ENCODE data around the gene TMEFF2. TPM values are rescaled to one million over a fixed set of nuclear protein-coding genes. Genes with fewer than 3 reads are reported as not detected.

TMEFF2 gene
- total and polyA plus RNA-seq, 2 donors (not counting 1 experiment from before 2014, with no cell fraction given), result not detected

DNA sequence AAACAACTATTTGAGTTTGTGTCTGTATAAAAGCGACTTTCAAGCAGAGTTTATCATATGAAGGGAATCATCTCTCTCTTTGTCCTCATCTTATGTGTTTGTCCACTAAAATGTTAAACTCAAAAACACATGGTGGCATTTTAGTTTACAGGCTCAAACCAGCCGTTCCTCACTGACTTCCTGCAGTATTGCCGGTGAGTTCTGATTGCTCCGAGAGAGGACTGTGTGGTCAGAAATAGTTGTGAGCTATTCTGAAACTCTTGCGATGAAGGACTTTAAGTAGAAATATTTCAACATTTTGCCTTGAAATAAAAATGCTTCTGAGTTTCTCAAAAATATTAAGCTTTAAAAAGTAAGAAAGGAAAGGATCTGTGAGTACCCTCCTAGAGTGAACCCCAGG lies 184.7 kb downstream of the TMEFF2 start:
- Histone ChIP-seq H3K4me1 (ENCODE audit: control insufficient read depth in 2 of 2, insufficient read depth in 2 of 2, low read length in 2 of 2) (no peaks in the 10 kb centered on the region), H2AFZ (ENCODE audit: insufficient read depth, low read depth, low read length, poor library complexity, severe bottlenecking) (no peak overlapping the region), H3K9ac (ENCODE audit: low read length) (no peak overlapping the region), H3K4me2 (replicated peaks; ENCODE audit: low read depth, low read length, poor library complexity, severe bottlenecking) (no peak overlapping the region), H3K4me3 (ENCODE audit: control extremely low read depth in 1 of 5, extremely low read depth in 1 of 5, insufficient read depth in 1 of 5, low read depth in 2 of 5, low read length in 4 of 5) (no peak overlapping the region), H3K27me3 (replicated peaks in 1 of 4; ENCODE audit: control extremely low read depth in 1 of 4, control insufficient read depth in 3 of 4, insufficient read depth in 4 of 4, low read length in 3 of 4) (no peaks in the 10 kb centered on the region), H4K20me1 (ENCODE audit: control insufficient read depth, insufficient read depth, low read length, poor library complexity, severe bottlenecking) (no peaks in the 10 kb centered on the region), H3K27ac (ENCODE audit: low read length in 2 of 2) (no peak overlapping the region), H3K9me3 (ENCODE audit: control extremely low read depth in 1 of 3, control insufficient read depth in 2 of 3, insufficient read depth in 1 of 3, low read length in 2 of 3) (no peaks in the 10 kb centered on the region), H3K79me2 (ENCODE audit: control insufficient read depth, insufficient read depth, low read length) (no peaks in the 10 kb centered on the region), H3K36me3 (replicated peaks in 1 of 2; ENCODE audit: control extremely low read depth in 1 of 2, control insufficient read depth in 1 of 2, extremely low read depth in 1 of 2, insufficient read depth in 2 of 2, low read length in 1 of 2) (no peaks in the 10 kb centered on the region)
- CTCF ChIA-PET, result no interaction called here
- POLR2A ChIA-PET, result no interaction called here
- DNase-seq (no peak), ATAC-seq (ENCODE audit: low read depth) (no peak)
- 0% methylated on average over 2 of the region's 5 CpGs for WGBS (ENCODE audit: insufficient coverage)
- TF ChIP-seq EZH2 (IDR thresholded peaks at IDR 0.05; ENCODE audit: borderline replicate concordance, insufficient read depth, low read depth, low read length, poor library complexity, severe bottlenecking), result no peak
- TF ChIP-seq, protein P1, sequence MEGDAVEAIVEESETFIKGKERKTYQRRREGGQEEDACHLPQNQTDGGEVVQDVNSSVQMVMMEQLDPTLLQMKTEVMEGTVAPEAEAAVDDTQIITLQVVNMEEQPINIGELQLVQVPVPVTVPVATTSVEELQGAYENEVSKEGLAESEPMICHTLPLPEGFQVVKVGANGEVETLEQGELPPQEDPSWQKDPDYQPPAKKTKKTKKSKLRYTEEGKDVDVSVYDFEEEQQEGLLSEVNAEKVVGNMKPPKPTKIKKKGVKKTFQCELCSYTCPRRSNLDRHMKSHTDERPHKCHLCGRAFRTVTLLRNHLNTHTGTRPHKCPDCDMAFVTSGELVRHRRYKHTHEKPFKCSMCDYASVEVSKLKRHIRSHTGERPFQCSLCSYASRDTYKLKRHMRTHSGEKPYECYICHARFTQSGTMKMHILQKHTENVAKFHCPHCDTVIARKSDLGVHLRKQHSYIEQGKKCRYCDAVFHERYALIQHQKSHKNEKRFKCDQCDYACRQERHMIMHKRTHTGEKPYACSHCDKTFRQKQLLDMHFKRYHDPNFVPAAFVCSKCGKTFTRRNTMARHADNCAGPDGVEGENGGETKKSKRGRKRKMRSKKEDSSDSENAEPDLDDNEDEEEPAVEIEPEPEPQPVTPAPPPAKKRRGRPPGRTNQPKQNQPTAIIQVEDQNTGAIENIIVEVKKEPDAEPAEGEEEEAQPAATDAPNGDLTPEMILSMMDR (IDR thresholded peaks at IDR 0.05), result no peak
- intact Hi-C loops (cut with micrococcal nuclease), result no loop called here
- H3K27me3 Mint-ChIP-seq, result peaks cover 6% of the 10 kb centered on the region
- H3K4me1 Mint-ChIP-seq, result no peaks in the 10 kb centered on the region
- no peak overlapping the region for H3K27ac Mint-ChIP-seq
- H3K4me3 Mint-ChIP-seq, result no peak overlapping the region
- H3K9me3 Mint-ChIP-seq (ENCODE audit: insufficient read depth), result no peaks in the 10 kb centered on the region

DNA sequence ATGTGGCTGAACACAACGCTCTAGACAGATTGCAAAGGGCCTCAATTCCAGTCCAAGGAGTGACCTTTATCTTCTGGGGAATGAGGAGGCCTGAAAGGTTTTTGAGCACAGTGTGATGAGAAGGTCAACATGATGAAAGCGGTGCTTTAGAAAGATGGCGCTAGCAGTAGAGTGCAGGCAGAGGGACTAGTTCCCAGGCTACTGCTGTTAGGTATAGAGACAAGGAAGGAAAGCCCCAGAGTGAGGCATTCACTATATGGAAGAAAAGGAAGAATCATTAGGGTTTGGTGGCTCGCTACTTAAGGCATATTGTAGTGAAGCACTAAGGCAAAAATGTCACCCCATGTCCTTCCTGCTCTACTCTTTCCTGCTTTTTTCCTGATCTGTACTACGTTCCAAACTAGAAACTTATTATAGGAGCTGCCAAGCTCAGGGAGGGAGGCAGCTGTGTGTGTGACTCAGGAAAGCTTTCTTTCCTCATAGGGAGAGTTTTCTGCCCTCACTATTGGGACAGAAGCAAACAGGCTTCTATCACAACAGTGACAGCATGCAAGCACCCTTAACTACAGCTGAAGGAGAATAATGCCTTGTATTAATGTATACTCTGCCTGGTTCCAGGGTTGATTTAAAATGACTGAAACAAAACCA lies 187.0 kb downstream of the TMEFF2 start:
- ChIA-PET POLR2A (no interaction called here), CTCF (no interaction called here)
- Mint-ChIP-seq H3K4me3 (no peak overlapping the region), H3K9me3 (ENCODE audit: insufficient read depth) (no peaks in the 10 kb centered on the region), H3K27me3 (peaks cover 6% of the 10 kb centered on the region), H3K4me1 (no peaks in the 10 kb centered on the region), H3K27ac (no peak overlapping the region)
- H3K79me2 ChIP-seq (ENCODE audit: control insufficient read depth, insufficient read depth, low read length), result no peaks in the 10 kb centered on the region
- no peak for DNase-seq
- H3K27me3 ChIP-seq (replicated peaks in 1 of 4; ENCODE audit: control extremely low read depth in 1 of 4, control insufficient read depth in 3 of 4, insufficient read depth in 4 of 4, low read length in 3 of 4), result no peaks in the 10 kb centered on the region
- 78% methylated on average over 3 of the region's 5 CpGs for WGBS (ENCODE audit: insufficient coverage)
- H3K36me3 ChIP-seq (replicated peaks in 1 of 2; ENCODE audit: control extremely low read depth in 1 of 2, control insufficient read depth in 1 of 2, extremely low read depth in 1 of 2, insufficient read depth in 2 of 2, low read length in 1 of 2), result no peaks in the 10 kb centered on the region
- intact Hi-C loops (cut with micrococcal nuclease), result no loop called here
- H3K4me2 ChIP-seq (replicated peaks; ENCODE audit: low read depth, low read length, poor library complexity, severe bottlenecking), result no peak overlapping the region
- no peak overlapping the region for H3K27ac ChIP-seq (ENCODE audit: low read length in 2 of 2)
- no peaks in the 10 kb centered on the region for H3K9me3 ChIP-seq (ENCODE audit: control extremely low read depth in 1 of 3, control insufficient read depth in 2 of 3, insufficient read depth in 1 of 3, low read length in 2 of 3)
- no peaks in the 10 kb centered on the region for H4K20me1 ChIP-seq (ENCODE audit: control insufficient read depth, insufficient read depth, low read length, poor library complexity, severe bottlenecking)
- H3K9ac ChIP-seq (ENCODE audit: low read length), result no peak overlapping the region
- H3K4me1 ChIP-seq (ENCODE audit: control insufficient read depth in 2 of 2, insufficient read depth in 2 of 2, low read length in 2 of 2), result no peaks in the 10 kb centered on the region
- no peak overlapping the region for H3K4me3 ChIP-seq (ENCODE audit: control extremely low read depth in 1 of 5, extremely low read depth in 1 of 5, insufficient read depth in 1 of 5, low read depth in 2 of 5, low read length in 4 of 5)
- no peak for TF ChIP-seq EZH2 (IDR thresholded peaks at IDR 0.05; ENCODE audit: borderline replicate concordance, insufficient read depth, low read depth, low read length, poor library complexity, severe bottlenecking)
- TF ChIP-seq, protein P1 (IDR thresholded peaks at IDR 0.05), result no peak
- no peak overlapping the region for H2AFZ ChIP-seq (ENCODE audit: insufficient read depth, low read depth, low read length, poor library complexity, severe bottlenecking)
- ATAC-seq (ENCODE audit: low read depth), result no peak

Measured in B cell (primary cell).